ENCODE results near the gene SPI1.
A peak's percentile ranks its signal among the peaks of the same experiment; 100 is the strongest.

The SPI1 gene

DNA sequence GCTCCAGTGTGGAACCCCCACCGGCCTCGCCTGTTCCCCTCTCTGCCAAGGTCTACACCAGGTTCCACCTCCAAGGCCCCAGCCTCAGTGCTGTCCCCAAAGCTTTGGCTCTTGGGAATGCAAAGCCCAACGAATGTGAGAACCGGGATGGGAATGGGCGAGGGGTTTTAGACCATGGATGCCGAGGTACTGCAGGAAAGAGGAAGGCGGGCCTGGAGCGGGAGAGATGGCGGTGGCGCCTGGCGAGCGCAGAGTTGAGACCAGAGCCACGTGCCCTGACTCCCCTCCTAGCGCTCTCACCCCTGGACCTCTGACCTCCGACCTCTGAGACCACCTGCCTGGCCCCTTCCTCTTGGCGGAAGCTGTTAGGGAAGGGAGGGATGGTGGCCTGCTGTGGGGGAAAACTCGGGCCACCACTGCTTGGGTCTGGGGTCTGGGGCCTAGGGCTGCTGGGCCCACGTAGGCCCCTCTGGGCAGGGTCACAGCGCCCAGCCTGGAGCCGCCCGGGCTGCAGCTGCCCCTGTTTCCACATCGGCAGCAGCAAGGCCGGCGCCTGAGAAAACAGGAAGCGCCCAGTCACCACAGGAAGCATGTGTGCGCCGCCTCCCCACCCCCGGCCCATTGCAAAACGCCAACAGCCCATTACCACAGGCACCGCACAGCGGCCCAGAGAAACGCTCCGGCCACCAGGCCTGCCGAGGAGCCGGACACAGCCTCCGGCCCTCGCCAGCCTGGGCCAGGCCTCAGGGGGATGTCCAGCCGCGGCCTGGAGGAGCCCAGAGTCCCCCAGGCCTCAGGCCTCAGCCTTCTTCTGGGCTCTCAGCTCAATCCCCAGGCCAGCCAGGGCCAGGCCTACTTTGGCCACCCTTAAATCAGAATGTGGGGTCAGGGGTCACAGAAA, 16.2 kb upstream of the SPI1 start:
- no peak for ATAC-seq
- TF ChIP-seq OSR1 (CRISPR knock-in tag; IDR thresholded peaks at IDR 0.05) (no peak), GLIS3 (CRISPR knock-in tag; IDR thresholded peaks at IDR 0.05) (no peak)
- TF ChIP-seq, protein P1, sequence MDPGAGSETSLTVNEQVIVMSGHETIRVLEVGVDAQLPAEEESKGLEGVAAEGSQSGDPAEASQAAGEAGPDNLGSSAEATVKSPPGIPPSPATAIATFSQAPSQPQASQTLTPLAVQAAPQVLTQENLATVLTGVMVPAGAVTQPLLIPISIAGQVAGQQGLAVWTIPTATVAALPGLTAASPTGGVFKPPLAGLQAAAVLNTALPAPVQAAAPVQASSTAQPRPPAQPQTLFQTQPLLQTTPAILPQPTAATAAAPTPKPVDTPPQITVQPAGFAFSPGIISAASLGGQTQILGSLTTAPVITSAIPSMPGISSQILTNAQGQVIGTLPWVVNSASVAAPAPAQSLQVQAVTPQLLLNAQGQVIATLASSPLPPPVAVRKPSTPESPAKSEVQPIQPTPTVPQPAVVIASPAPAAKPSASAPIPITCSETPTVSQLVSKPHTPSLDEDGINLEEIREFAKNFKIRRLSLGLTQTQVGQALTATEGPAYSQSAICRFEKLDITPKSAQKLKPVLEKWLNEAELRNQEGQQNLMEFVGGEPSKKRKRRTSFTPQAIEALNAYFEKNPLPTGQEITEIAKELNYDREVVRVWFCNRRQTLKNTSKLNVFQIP (CRISPR knock-in tag; IDR thresholded peaks at IDR 0.05; ENCODE audit: borderline replicate concordance, low read depth), result no peak

DNA sequence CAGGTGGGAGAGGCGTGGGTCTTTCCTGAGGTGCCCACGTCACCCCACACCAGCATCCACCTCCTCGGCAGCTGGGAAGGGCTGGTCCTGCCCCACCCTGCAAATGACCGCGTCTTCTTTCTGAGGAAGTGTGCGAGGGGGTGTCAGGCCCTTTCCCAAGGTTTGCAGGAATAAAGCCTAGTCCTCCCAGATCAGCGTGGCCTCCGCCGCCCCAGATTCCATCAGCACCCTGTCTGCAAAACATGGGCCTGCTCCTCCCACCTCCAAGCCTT, 15.6 kb upstream of the SPI1 start:
- ATAC-seq, result no peak
- TF ChIP-seq ZNF565 (CRISPR knock-in tag; conservative IDR thresholded peaks at IDR 0.05; ENCODE audit: low read depth), result no peak
- TF ChIP-seq ESRRG (CRISPR knock-in tag; IDR thresholded peaks at IDR 0.05), result no peak
- TF ChIP-seq GLIS3 (CRISPR knock-in tag; IDR thresholded peaks at IDR 0.05), result no peak
- no peak for TF ChIP-seq ZC3H10 (CRISPR knock-in tag; IDR thresholded peaks at IDR 0.05)
- no peak for TF ChIP-seq TOX (CRISPR knock-in tag; IDR thresholded peaks at IDR 0.05; ENCODE audit: borderline replicate concordance)
- TF ChIP-seq ARNTL (CRISPR knock-in tag; IDR thresholded peaks at IDR 0.05; ENCODE audit: borderline replicate concordance, low read depth), result no peak
- TF ChIP-seq, protein P2, sequence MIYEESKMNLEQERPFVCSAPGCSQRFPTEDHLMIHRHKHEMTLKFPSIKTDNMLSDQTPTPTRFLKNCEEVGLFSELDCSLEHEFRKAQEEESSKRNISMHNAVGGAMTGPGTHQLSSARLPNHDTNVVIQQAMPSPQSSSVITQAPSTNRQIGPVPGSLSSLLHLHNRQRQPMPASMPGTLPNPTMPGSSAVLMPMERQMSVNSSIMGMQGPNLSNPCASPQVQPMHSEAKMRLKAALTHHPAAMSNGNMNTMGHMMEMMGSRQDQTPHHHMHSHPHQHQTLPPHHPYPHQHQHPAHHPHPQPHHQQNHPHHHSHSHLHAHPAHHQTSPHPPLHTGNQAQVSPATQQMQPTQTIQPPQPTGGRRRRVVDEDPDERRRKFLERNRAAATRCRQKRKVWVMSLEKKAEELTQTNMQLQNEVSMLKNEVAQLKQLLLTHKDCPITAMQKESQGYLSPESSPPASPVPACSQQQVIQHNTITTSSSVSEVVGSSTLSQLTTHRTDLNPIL (CRISPR knock-in tag; IDR thresholded peaks at IDR 0.05; ENCODE audit: low read depth), result no peak
- no peak for TF ChIP-seq RARB (CRISPR knock-in tag; IDR thresholded peaks at IDR 0.05)
- TF ChIP-seq ZFP3 (CRISPR knock-in tag; IDR thresholded peaks at IDR 0.05), result no peak
- TF ChIP-seq ZFP30 (CRISPR knock-in tag; IDR thresholded peaks at IDR 0.05), result no peak

DNA sequence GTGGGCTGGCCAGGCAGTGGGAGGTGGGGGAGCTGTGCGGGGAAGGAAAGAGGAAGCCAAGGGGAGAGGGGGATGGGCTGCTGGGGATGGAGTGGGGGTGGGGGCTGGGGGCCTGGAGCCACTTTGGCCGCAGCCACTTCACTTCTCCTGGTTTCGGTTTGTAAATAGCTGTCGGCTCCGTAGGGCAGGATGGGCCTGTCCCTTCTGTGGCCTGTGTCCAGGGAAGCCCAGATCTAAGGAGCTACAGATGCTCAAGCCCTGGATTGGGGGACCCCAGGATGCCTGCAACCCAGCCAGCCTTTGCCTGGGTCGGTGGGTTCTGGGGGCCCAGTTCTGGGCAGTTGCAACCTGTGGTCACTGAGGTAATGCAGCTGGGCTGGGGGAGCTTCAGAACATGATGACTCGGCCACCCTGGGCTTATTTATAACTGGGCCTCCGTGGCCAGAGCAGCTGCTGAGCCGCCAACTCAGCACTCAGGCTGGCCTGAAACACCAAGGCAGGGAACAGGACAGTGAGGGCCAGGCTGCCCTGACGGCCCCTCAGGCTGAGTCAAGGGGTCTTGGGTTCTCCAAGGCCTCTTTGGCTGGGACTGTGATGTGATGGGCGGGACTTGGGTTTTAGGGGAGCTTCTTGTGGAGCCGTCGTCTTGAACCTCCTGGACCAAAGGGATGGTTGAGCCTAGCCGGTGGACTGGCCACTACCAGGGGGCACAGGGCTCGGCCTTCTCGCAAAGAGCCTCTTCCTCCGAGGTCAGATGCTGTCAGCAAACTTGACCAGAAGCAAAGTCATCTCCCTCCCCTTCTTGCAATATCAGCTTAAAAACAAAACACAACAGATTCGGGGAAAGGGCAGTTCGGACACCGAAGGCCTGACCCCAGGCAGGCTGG, 15.1 kb upstream of the SPI1 start:
- TF ChIP-seq ISL1 (CRISPR knock-in tag; IDR thresholded peaks at IDR 0.05) (no peak), ZNF565 (CRISPR knock-in tag; conservative IDR thresholded peaks at IDR 0.05; ENCODE audit: low read depth) (no peak), OSR1 (CRISPR knock-in tag; IDR thresholded peaks at IDR 0.05) (no peak), ZFP3 (CRISPR knock-in tag; IDR thresholded peaks at IDR 0.05) (no peak), CSDC2 (CRISPR knock-in tag; IDR thresholded peaks at IDR 0.05) (no peak), ZC3H10 (CRISPR knock-in tag; IDR thresholded peaks at IDR 0.05) (no peak), ZNF8 (CRISPR knock-in tag; IDR thresholded peaks at IDR 0.05) (no peak), ZFP30 (CRISPR knock-in tag; IDR thresholded peaks at IDR 0.05) (no peak), PPARA (CRISPR knock-in tag; IDR thresholded peaks at IDR 0.05; ENCODE audit: borderline replicate concordance) (no peak), RARB (CRISPR knock-in tag; IDR thresholded peaks at IDR 0.05) (no peak), ARNTL (CRISPR knock-in tag; IDR thresholded peaks at IDR 0.05; ENCODE audit: borderline replicate concordance, low read depth) (no peak), TCF4 (CRISPR knock-in tag; IDR thresholded peaks at IDR 0.05; ENCODE audit: borderline replicate concordance) (no peak), TOX (CRISPR knock-in tag; IDR thresholded peaks at IDR 0.05; ENCODE audit: borderline replicate concordance) (no peak), SNAI2 (CRISPR knock-in tag; IDR thresholded peaks at IDR 0.05) (no peak), ZNF70 (CRISPR knock-in tag; IDR thresholded peaks at IDR 0.05) (no peak)
- TF ChIP-seq, protein P3, sequence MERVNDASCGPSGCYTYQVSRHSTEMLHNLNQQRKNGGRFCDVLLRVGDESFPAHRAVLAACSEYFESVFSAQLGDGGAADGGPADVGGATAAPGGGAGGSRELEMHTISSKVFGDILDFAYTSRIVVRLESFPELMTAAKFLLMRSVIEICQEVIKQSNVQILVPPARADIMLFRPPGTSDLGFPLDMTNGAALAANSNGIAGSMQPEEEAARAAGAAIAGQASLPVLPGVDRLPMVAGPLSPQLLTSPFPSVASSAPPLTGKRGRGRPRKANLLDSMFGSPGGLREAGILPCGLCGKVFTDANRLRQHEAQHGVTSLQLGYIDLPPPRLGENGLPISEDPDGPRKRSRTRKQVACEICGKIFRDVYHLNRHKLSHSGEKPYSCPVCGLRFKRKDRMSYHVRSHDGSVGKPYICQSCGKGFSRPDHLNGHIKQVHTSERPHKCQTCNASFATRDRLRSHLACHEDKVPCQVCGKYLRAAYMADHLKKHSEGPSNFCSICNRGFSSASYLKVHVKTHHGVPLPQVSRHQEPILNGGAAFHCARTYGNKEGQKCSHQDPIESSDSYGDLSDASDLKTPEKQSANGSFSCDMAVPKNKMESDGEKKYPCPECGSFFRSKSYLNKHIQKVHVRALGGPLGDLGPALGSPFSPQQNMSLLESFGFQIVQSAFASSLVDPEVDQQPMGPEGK (CRISPR knock-in tag; IDR thresholded peaks at IDR 0.05; ENCODE audit: borderline replicate concordance), result no peak
- TF ChIP-seq, protein P2 (CRISPR knock-in tag; IDR thresholded peaks at IDR 0.05; ENCODE audit: low read depth), result no peak
- TF ChIP-seq, protein P4, sequence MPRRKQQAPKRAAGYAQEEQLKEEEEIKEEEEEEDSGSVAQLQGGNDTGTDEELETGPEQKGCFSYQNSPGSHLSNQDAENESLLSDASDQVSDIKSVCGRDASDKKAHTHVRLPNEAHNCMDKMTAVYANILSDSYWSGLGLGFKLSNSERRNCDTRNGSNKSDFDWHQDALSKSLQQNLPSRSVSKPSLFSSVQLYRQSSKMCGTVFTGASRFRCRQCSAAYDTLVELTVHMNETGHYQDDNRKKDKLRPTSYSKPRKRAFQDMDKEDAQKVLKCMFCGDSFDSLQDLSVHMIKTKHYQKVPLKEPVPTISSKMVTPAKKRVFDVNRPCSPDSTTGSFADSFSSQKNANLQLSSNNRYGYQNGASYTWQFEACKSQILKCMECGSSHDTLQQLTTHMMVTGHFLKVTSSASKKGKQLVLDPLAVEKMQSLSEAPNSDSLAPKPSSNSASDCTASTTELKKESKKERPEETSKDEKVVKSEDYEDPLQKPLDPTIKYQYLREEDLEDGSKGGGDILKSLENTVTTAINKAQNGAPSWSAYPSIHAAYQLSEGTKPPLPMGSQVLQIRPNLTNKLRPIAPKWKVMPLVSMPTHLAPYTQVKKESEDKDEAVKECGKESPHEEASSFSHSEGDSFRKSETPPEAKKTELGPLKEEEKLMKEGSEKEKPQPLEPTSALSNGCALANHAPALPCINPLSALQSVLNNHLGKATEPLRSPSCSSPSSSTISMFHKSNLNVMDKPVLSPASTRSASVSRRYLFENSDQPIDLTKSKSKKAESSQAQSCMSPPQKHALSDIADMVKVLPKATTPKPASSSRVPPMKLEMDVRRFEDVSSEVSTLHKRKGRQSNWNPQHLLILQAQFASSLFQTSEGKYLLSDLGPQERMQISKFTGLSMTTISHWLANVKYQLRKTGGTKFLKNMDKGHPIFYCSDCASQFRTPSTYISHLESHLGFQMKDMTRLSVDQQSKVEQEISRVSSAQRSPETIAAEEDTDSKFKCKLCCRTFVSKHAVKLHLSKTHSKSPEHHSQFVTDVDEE (CRISPR knock-in tag; IDR thresholded peaks at IDR 0.05), result no peak
- TF ChIP-seq, protein P1 (CRISPR knock-in tag; IDR thresholded peaks at IDR 0.05; ENCODE audit: borderline replicate concordance, low read depth), result no peak
- TF ChIP-seq, protein P5, sequence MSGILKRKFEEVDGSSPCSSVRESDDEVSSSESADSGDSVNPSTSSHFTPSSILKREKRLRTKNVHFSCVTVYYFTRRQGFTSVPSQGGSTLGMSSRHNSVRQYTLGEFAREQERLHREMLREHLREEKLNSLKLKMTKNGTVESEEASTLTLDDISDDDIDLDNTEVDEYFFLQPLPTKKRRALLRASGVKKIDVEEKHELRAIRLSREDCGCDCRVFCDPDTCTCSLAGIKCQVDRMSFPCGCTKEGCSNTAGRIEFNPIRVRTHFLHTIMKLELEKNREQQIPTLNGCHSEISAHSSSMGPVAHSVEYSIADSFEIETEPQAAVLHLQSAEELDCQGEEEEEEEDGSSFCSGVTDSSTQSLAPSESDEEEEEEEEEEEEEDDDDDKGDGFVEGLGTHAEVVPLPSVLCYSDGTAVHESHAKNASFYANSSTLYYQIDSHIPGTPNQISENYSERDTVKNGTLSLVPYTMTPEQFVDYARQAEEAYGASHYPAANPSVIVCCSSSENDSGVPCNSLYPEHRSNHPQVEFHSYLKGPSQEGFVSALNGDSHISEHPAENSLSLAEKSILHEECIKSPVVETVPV (CRISPR knock-in tag; IDR thresholded peaks at IDR 0.05), result no peak
- peak; percentile 41; the same call in 2 of the 3 replicates for ATAC-seq

All from SK-N-SH treated with all-trans-retinoic acid at 6 μM for 48 hours (cell line).